HG03558 (cell line): ENCODE results near the gene ARMH2.

ENCODE experiments used
- ATAC-seq: cut with Tn5 transposase; IDR thresholded peaks from one replicate; pipeline ENCODE4 v1.9.1; 2021; ENCODE audit warnings: moderate number of reproducible peaks; ENCODE audit not compliant: unreplicated experiment; ENCODE audit errors: extremely low read depth

Gene ARMH2

GRCh38 chr6:24798740-24799540, at the start of gene ARMH2:
Gene ARMH2 (minus strand): TSS chr6:24798917. CDS start chr6:24798857, 60 bp downstream.
- ATAC-seq, result no peak

GRCh38 chr6:24848461-24848860, 49.7 kb upstream of the ARMH2 start:
- ATAC-seq, result no peak

GRCh38 chr6:24847402-24847801, 48.7 kb upstream of the ARMH2 start:
- no peak for ATAC-seq

GRCh38 chr6:24845578-24845977, 46.9 kb upstream of the ARMH2 start:
- no peak for ATAC-seq

- no peak for ATAC-seq
Observed at GRCh38 chr6:24844903-24845302, 46.2 kb upstream of the ARMH2 start.

GRCh38 chr6:24844061-24844460, 45.3 kb upstream of the ARMH2 start:
- no peak for ATAC-seq

GRCh38 chr6:24840187-24840586, 41.5 kb upstream of the ARMH2 start:
- no peak for ATAC-seq

GRCh38 chr6:24838994-24839393, 40.3 kb upstream of the ARMH2 start:
- ATAC-seq, result no peak

- ATAC-seq, result no peak
Observed at GRCh38 chr6:24838081-24838480, 39.4 kb upstream of the ARMH2 start.

- ATAC-seq, result no peak
Observed at GRCh38 chr6:24836109-24836508, 37.4 kb upstream of the ARMH2 start.

GRCh38 chr6:24833711-24834386, 35.1 kb upstream of the ARMH2 start:
- no peak for ATAC-seq

GRCh38 chr6:24832794-24833193, 34.1 kb upstream of the ARMH2 start:
- ATAC-seq, result no peak

GRCh38 chr6:24831771-24832716, 33.3 kb upstream of the ARMH2 start:
- ATAC-seq, result no peak

- ATAC-seq, result no peak
Observed at GRCh38 chr6:24829657-24830056, 30.9 kb upstream of the ARMH2 start.

- no peak for ATAC-seq
Observed at GRCh38 chr6:24827970-24828369, 29.3 kb upstream of the ARMH2 start.

- no peak for ATAC-seq
Observed at GRCh38 chr6:24827162-24827561, 28.4 kb upstream of the ARMH2 start.

- no peak for ATAC-seq
Observed at GRCh38 chr6:24825130-24825630, 26.5 kb upstream of the ARMH2 start.

GRCh38 chr6:24824142-24824938, 25.6 kb upstream of the ARMH2 start:
- no peak for ATAC-seq

GRCh38 chr6:24823185-24823584, 24.5 kb upstream of the ARMH2 start:
- no peak for ATAC-seq

- ATAC-seq, result no peak
Observed at GRCh38 chr6:24822696-24823095, 24.0 kb upstream of the ARMH2 start.
